ELF-1 (cell line): ENCODE measurements around the gene ZNF777.
"Not testable (repeated sequence)": the region's sequence is repeated elsewhere in the genome, so short reads cannot be mapped to it uniquely, and the experiment has no call there.

ENCODE experiments used
- DNase-seq: peaks from one replicate; pipeline ENCODE4 v3.0.0-alpha.2; 2016; ENCODE audit warnings: low read depth, low spot score

ZNF777 gene

DNA sequence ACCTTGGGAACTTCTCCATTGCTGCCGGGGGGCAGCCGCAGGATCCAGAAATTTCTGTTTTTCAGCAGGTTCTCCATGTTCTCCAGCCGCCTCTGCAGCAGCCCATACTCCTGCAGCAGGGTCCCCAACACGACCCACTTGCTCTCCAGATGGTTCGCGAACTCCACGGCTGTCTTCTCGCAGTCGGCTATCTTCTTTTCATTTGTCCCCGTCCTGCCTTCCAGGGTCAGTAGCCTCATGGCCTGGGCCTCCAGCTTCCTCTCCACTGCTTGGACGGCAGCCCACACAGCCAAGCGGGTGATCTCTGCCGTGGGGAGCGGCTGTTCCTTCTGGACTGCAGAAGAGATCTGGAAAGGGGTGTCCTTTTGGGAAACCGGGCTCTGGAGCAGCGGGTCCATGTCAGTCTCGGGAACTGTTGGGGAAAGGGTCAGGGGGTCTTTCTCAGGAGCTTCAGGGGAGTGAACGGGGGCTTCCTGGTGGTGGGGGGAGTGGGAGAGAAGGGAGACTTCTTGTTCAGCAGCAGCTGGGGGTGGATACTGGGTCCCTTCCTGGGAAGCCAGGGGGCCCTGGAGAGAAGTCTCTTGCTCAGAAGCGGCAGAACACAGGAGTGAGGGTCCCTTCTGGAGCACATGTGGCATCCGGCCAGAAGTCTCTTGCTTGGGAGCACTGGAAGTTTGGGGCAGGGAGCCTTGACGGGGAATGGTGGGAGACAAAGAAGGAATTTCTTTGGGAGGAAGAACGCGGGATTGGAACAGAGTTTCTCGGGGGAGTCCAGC, 5.5 kb downstream of the ZNF777 start:
- no peak for DNase-seq

GRCh38 chr7:149454750-149455149, 6.1 kb downstream of the ZNF777 start:
- DNase-seq: no peak

DNA sequence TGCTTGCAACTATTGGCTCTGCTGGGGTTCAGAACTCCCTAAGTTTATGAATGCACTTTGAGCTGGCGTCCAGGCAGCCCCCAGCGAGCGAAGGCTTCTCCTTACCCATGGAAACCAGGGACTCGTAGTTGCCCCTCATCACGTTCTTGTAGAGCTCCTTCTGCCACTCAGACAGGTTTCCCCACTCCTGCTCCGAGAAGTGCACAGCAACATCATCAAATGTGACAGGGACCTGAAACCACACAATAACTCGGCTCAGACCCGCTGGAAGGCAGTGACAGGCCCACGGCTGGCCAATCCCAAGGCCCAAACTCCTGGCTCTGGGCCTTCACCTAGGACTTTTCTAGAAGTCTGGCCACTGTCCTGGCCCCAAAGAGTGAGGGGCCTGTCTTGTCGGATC, 6.9 kb downstream of the ZNF777 start:
- no peak for DNase-seq

- DNase-seq: no peak
Measured at GRCh38 chr7:149450821-149451220, 10.0 kb downstream of the ZNF777 start.

- no peak for DNase-seq
Measured at GRCh38 chr7:149449897-149450296, 11.0 kb downstream of the ZNF777 start.

DNA sequence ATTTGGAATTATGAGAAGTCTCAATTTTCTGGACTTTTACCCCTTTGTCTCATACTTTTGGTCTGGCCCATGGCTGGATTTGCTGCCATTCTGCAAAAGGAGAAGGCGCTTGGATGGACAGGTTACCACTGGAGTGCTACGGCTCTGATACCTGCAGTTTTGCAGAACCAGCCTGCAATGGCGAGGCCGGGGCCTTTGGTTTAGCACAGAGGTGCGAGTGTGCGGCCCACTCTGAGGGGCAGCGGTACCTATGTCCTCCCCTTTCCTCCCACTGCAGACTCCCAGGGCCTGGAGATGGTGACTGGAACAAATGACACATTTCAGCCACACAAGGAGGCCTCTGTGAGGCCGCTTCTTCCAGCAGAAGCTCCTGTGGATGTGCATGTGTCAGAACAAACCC, 11.9 kb downstream of the ZNF777 start:
- no peak for DNase-seq

GRCh38 chr7:149446026-149446425, 14.8 kb downstream of the ZNF777 start:
- not testable (repeated sequence) for DNase-seq

DNA sequence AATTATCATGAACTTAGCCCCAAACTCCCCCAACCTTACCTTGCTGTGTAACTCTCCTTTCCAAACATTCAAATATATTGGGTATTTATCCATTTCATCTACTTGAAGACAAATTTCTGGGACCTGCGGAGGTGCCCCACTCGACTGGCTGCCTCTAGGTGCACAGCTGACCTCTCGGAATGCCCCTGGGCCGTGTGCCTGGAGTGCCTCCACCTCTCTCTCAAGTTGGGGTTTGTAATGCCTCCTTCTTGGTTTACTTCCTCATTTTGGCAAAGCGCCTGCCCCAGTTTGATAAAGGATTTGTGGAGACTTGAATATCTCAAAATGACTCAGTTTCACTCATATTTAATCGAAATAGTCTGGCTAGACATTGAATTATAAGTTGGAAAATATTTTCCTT, 16.6 kb downstream of the ZNF777 start:
- no peak for DNase-seq

GRCh38 chr7:149443523-149443922, 17.3 kb downstream of the ZNF777 start:
- DNase-seq: no peak

DNA sequence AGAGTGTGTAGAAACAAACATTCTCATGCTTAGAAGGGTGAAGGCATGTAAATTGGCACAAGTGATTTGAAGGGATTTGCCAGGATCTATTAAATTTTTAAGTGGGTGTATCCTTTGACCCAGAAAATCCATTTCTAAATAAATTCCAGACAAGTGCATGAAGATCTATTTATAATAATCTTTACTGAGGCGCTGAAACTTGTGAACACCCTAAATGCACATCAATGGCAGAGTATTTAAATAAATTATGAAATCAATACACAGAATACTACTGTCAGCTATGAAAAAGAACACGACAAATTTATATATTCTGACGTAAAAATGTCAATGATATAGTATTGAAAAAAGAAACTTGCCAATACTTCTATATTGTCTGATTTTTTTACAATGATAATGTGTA, 17.9 kb downstream of the ZNF777 start:
- DNase-seq: no peak

DNA sequence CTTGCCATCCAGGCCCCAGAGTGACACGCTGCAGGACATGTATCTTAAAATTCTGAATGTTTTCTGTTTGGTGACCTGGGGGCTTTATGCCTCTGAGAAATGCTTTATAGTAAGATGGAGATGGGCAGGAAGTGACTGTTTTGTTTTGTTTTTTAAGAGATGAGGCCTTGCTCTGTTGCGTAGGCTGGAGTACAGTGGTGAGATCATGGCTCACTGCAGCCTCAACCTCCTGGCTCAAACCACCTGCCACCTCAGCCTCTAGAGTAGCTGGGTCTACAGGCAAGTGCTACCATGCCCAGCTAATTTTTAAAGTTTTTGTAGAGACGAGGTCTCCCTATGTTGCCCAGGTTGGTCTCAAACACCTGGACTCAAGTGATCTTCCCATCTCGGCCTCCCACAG, 20.6 kb downstream of the ZNF777 start:
- no peak for DNase-seq

DNA sequence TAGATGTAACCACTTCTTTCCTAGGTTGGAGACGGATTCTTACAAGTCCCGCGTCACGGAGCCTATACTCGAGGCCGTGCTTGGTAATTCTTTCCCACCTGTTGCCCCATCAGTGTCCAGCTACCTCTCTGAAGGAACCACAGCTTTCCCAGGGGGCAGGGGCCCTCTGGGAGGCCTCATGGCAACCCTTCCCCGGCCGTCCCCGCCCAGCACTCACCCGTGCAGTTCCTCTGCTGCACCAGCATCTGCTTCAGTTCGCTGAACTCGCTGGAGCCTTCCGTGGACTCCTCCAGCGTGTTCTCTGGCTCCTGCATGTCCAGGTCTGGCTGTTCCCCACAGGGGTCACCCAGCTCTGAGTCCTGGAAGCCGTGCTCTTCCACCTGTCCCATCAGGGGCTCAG, 24.5 kb downstream of the ZNF777 start:
- no peak for DNase-seq

DNA sequence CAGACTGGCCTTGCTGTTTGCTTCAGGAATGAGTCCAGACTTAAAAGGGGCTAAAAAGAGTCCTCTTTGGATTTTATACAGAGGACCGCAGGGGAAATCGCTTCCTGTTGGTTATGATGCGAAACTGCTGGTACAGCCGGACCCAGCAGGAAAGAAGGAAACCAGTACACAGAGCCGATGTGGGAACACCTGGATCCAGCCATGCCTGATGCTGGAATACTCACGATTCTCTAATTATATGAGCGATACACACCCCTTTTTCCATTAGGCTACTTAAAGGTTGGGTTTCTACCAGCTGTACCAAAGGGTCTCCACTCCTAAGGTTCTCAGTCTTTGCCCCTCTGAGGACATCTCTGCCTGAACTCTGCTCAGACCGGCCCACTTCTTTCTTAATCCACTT, 27.7 kb downstream of the ZNF777 start:
- DNase-seq: no peak

DNA sequence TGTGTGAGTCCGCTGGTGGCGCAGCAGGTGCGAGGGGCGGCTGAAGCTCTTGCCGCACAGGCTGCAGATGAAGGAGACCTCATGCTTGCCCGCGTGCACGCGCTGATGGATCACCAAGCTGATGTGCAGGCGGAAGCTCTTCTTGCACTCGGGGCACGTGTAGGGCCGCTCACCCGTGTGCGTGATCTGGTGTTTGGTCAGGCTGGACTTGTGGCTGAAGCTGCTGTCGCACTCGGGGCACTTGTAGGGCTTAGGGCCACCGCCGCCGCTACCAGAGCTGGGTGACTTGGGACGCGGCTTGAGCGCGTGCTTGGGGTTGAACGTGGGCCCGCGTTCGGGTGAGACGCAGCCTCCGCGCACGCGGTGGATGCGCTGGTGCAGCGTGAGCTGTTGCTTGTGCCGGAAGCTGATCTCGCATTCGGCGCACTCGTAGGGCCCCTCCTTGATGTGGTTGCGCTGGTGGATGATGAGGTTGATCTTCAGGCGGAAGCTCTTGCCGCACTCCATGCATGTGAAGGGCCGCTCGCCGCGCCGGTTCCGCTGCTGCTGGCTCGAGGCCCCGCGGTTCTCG, 28.7 kb downstream of the ZNF777 start:
- DNase-seq: no peak

- no peak for DNase-seq
Measured at GRCh38 chr7:149431486-149432120, 29.3 kb downstream of the ZNF777 start.

DNA sequence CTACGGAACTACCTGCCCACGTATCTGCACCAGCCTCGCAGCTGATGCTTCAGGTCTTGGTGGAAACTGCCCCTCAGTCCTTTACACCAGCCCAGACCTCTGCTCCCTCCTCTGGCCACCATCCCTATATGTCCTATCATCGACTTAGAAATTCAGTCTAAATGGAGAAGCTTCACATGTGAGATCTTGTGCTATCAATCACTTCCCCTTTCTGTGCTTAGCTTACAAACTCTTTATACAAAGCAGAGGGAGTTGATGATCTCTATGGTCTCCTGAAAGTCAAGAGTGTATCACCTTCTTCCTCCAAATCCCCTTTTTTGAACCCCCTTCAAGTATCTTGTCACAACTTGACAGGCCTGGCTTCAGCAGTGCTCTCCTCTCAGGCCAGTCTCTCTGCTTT, 30.7 kb downstream of the ZNF777 start:
- DNase-seq: no peak

DNA sequence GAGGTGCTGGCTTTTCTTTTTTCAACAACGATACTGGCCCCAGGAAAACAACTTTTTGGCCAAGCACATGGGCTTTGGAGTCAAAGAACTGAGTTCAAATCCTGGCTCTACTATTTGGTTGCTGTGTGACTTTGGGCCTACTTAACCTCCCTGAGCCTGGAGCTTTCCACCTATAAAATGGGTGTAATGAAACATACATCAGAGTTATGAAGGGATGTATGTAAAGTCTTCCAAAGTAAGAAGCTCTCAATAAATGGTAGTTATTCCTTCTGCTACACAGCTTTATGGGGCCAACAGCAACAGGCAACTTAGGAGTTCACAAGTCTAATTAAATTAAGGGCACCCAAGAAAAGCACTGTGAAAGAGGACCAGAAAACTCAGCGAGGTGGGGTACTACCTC, 33.0 kb downstream of the ZNF777 start:
- no peak for DNase-seq

- DNase-seq: peak; percentile 53
Measured at GRCh38 chr7:149427096-149427680, 33.7 kb downstream of the ZNF777 start.

DNA sequence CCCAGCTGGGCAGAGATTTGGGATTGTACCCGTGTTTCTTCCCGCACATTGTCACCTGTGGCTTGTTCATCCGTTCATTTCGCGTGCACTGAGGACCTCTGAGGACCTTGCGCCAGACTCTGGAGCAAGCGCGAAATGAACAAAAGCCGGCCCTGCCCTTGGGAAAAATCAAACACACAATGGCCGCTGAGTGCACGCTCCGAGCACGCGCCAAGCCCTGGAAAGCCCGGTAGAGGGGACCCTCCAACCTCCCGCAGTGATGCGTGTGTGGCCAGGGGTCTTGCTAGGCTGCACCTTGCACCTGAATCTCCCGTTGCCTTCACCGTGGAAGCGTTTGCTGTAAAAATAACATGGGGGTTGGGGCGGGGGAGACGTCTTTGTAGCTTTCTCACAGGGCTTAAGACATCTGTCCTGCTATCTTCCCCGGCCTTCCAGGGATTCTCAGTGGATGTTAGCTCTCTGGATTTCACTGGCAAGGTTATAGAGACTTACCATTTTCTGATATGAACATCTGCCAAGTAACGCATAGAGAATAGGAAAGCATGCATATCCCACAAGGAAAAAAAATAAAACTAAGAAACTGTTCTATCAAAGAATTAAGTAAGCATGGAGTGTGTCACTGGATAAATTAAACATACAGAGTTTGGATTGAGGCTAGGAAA, 37.3 kb downstream of the ZNF777 start:
- DNase-seq: no peak

- DNase-seq: peak; percentile 36
Measured at GRCh38 chr7:149422914-149423301, 38.0 kb downstream of the ZNF777 start.

GRCh38 chr7:149422162-149422913, 38.5 kb downstream of the ZNF777 start:
- DNase-seq: peak; percentile 92
